HepG2 (cell line): Measurements from ENCODE around the gene MORN1. TPM values are rescaled to one million over a fixed set of nuclear protein-coding genes. Genes with fewer than 3 reads are reported as not detected.

Source experiments
- ASH2L ChIP-seq: fragments of 300-600, 200-600 bp; sonication (generic); IDR thresholded peaks from 2 replicates; pipeline ENCODE4 v1.7.0; 2017; ENCODE audit warnings: low read depth, mild to moderate bottlenecking, moderate library complexity, mixed read lengths, low read length; ENCODE audit not compliant: insufficient read length
- CBX2 ChIP-seq, 2 experiments: fragments of 200-600 bp in 1 of 2; sonication (generic); formaldehyde crosslinking in 1 of 2; IDR thresholded peaks; 2 replicates each; pipeline versions ENCODE4 v1.7.0 to v1.8.1; 2018 to 2022; ENCODE audit warnings: low read depth in 2 of 2, low read length in 1 of 2, mild to moderate bottlenecking in 1 of 2, missing genetic modification reagents in 1 of 2
- HOXA9 ChIP-seq: sonication (generic); formaldehyde crosslinking; IDR thresholded peaks from 2 replicates; pipeline ENCODE4 v1.8.1; 2022; ENCODE audit warnings: missing genetic modification reagents, mild to moderate bottlenecking, moderate library complexity, borderline replicate concordance
- JUND ChIP-seq: sonication (generic); formaldehyde crosslinking; IDR thresholded peaks from 2 replicates; pipeline ENCODE4 v1.8.0; 2022; ENCODE audit warnings: mild to moderate bottlenecking, missing genetic modification reagents
- MEIS1 ChIP-seq: sonication (generic); formaldehyde crosslinking; IDR thresholded peaks from 2 replicates; pipeline ENCODE4 v1.9.0; 2021; ENCODE audit warnings: mild to moderate bottlenecking, missing genetic modification reagents, moderate library complexity, borderline replicate concordance
- MTF2 ChIP-seq: sonication (generic); formaldehyde crosslinking; IDR thresholded peaks from 2 replicates; pipeline ENCODE4 v1.5.0; 2020; ENCODE audit warnings: missing genetic modification reagents, borderline replicate concordance
- PCBP1 ChIP-seq: fragments of 200-400 bp; formaldehyde crosslinking; IDR thresholded peaks from 2 replicates; pipeline ENCODE4 v1.6.1; 2017; ENCODE audit warnings: mild to moderate bottlenecking, low read depth, low read length, borderline replicate concordance
- ZBTB1 ChIP-seq: sonication (generic); formaldehyde crosslinking; IDR thresholded peaks from 2 replicates; pipeline ENCODE4 v1.4.0; 2020; ENCODE audit warnings: missing genetic modification reagents, borderline replicate concordance
- ZFP37 ChIP-seq: sonication (generic); formaldehyde crosslinking; IDR thresholded peaks from 2 replicates; pipeline ENCODE4 v1.4.0; 2020; ENCODE audit warnings: missing genetic modification reagents, borderline replicate concordance
- ZFY ChIP-seq: sonication (generic); formaldehyde crosslinking; IDR thresholded peaks from 2 replicates; pipeline ENCODE4 v1.4.0; 2020; ENCODE audit warnings: missing genetic modification reagents
- ZNF280D ChIP-seq: sonication (generic); formaldehyde crosslinking; IDR thresholded peaks from 2 replicates; pipeline ENCODE4 v1.5.1; 2020; ENCODE audit warnings: mild to moderate bottlenecking, missing genetic modification reagents
- polyA plus RNA-seq, 8 experiments: library from polyadenylated mRNA; depleted of rRNA in 3 of 8; stranded (reverse) in 7 of 8; unstranded in 1 of 8; fragments of >200 nt; fragmentation: Illumina TruSeq in 4 of 8; extraction: Trizol in 4 of 8; gene quantifications; 2 replicates each; pipeline versions ENCODE4 v1.2.1 to v1.2.3, GENCODE V29; 2011 to 2016; ENCODE audit warnings: low read depth in 4 of 8, missing spikeins in 1 of 8, mixed read lengths in 1 of 8; ENCODE audit not compliant: insufficient read depth in 1 of 8
- total RNA-seq, 5 experiments: library from RNA; depleted of rRNA; stranded (reverse); fragments of >200 nt; fragmentation: Illumina TruSeq; extraction: Trizol; gene quantifications; 2 replicates each; pipeline ENCODE4 v1.2.3, GENCODE V29; 2016; ENCODE audit warnings: low read depth in 1 of 5
- TF ChIP-seq, protein P1 (sequence below): sonication (generic); formaldehyde crosslinking; IDR thresholded peaks from 2 replicates; pipeline ENCODE4 v1.4.0; 2020; ENCODE audit warnings: low read depth, missing genetic modification reagents
- TF ChIP-seq, protein P2 (sequence below): sonication (generic); formaldehyde crosslinking; IDR thresholded peaks from 2 replicates; pipeline ENCODE4 v1.4.0; 2020; ENCODE audit warnings: missing genetic modification reagents
- TF ChIP-seq, protein P3 (sequence below): IDR thresholded peaks from 2 replicates; pipeline ENCODE4 v1.6.1; 2016
- TF ChIP-seq, protein P4 (sequence below): sonication (generic); formaldehyde crosslinking; IDR thresholded peaks from 2 replicates; pipeline ENCODE4 v1.4.0; 2020; ENCODE audit warnings: missing genetic modification reagents

MORN1 gene
- total and polyA plus RNA-seq, 2 of the 13 experiments (the other 11 are each of a cell fraction or from before 2014, with no cell fraction given): 3.1 to 6.5 TPM

DNA sequence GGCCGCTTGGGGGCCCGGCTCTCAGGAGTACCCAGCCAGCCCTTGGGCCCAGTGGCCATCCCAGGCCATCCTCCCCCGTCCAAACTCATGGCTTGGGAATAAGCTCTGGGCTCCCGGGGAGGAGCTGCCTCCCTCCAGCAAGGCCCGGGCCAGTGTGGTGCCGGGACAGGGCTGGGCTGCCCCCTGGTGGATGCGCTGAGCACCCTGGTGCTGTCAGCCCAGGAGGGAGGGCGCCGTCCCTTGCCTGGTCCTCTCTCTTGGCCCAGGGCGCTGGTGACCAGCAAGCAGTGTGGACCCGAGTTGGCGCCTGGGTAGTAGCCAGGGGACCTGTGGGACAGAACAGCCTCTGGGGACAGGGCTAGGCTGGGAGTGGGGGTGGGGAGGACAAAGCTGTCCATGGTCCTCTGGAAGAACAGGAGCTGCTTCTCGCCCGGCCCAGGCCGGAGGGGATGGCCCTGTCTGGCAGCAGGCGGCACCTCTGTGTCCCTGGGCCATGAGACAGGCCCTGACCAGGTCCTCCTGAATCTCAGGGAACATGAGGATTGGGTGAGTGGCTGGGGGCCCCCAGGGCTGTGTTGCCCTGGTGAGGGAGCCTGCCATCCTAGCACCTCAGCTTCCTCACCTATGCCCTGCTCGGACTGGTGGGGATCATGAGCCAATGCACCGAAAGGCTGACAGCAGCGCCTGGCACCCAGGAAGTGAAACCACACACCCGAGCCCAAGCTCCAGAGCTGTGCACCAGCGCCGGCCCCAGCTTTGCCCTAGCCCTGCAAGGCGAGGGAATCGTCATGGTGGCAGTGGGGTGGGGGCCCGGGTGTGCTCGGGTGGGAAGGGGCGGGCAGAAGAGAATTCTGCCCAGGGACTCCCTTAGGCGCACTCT lies 9.4 kb downstream of the MORN1 start (continued):
- no peak for TF ChIP-seq HOXA9 (CRISPR knock-in tag)
- no peak for TF ChIP-seq ZFP37 (CRISPR knock-in tag)
- TF ChIP-seq MTF2 (CRISPR knock-in tag): no peak
- TF ChIP-seq, protein P1, sequence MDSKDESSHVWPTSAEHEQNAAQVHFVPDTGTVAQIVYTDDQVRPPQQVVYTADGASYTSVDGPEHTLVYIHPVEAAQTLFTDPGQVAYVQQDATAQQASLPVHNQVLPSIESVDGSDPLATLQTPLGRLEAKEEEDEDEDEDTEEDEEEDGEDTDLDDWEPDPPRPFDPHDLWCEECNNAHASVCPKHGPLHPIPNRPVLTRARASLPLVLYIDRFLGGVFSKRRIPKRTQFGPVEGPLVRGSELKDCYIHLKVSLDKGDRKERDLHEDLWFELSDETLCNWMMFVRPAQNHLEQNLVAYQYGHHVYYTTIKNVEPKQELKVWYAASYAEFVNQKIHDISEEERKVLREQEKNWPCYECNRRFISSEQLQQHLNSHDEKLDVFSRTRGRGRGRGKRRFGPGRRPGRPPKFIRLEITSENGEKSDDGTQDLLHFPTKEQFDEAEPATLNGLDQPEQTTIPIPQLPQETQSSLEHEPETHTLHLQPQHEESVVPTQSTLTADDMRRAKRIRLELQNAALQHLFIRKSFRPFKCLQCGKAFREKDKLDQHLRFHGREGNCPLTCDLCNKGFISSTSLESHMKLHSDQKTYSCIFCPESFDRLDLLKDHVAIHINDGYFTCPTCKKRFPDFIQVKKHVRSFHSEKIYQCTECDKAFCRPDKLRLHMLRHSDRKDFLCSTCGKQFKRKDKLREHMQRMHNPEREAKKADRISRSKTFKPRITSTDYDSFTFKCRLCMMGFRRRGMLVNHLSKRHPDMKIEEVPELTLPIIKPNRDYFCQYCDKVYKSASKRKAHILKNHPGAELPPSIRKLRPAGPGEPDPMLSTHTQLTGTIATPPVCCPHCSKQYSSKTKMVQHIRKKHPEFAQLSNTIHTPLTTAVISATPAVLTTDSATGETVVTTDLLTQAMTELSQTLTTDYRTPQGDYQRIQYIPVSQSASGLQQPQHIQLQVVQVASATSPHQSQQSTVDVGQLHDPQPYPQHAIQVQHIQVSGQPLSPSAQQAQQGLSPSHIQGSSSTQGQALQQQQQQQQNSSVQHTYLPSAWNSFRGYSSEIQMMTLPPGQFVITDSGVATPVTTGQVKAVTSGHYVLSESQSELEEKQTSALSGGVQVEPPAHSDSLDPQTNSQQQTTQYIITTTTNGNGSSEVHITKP: 0 out of 2 replicates have a peak, but pooled peaks have one; percentile 34
- no peak for TF ChIP-seq ZBTB1 (CRISPR knock-in tag)
- TF ChIP-seq ASH2L: no peak
- TF ChIP-seq ZFY (CRISPR knock-in tag): peak; percentile 50
- TF ChIP-seq JUND: no peak
- TF ChIP-seq, protein P2, sequence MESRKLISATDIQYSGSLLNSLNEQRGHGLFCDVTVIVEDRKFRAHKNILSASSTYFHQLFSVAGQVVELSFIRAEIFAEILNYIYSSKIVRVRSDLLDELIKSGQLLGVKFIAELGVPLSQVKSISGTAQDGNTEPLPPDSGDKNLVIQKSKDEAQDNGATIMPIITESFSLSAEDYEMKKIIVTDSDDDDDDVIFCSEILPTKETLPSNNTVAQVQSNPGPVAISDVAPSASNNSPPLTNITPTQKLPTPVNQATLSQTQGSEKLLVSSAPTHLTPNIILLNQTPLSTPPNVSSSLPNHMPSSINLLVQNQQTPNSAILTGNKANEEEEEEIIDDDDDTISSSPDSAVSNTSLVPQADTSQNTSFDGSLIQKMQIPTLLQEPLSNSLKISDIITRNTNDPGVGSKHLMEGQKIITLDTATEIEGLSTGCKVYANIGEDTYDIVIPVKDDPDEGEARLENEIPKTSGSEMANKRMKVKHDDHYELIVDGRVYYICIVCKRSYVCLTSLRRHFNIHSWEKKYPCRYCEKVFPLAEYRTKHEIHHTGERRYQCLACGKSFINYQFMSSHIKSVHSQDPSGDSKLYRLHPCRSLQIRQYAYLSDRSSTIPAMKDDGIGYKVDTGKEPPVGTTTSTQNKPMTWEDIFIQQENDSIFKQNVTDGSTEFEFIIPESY (CRISPR knock-in tag): peak; percentile 61
- TF ChIP-seq, protein P3, sequence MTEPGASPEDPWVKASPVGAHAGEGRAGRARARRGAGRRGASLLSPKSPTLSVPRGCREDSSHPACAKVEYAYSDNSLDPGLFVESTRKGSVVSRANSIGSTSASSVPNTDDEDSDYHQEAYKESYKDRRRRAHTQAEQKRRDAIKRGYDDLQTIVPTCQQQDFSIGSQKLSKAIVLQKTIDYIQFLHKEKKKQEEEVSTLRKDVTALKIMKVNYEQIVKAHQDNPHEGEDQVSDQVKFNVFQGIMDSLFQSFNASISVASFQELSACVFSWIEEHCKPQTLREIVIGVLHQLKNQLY (CRISPR knock-in tag): no peak
- TF ChIP-seq, protein P4, sequence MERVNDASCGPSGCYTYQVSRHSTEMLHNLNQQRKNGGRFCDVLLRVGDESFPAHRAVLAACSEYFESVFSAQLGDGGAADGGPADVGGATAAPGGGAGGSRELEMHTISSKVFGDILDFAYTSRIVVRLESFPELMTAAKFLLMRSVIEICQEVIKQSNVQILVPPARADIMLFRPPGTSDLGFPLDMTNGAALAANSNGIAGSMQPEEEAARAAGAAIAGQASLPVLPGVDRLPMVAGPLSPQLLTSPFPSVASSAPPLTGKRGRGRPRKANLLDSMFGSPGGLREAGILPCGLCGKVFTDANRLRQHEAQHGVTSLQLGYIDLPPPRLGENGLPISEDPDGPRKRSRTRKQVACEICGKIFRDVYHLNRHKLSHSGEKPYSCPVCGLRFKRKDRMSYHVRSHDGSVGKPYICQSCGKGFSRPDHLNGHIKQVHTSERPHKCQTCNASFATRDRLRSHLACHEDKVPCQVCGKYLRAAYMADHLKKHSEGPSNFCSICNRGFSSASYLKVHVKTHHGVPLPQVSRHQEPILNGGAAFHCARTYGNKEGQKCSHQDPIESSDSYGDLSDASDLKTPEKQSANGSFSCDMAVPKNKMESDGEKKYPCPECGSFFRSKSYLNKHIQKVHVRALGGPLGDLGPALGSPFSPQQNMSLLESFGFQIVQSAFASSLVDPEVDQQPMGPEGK (CRISPR knock-in tag): peak; percentile 71
- no peak for TF ChIP-seq MEIS1 (CRISPR knock-in tag)
- TF ChIP-seq PCBP1: no peak
- TF ChIP-seq ZNF280D (CRISPR knock-in tag): no peak
- no peak for TF ChIP-seq CBX2 (IDR thresholded peaks at IDR 0.05; ENCODE audit: low read depth, low read length)
- no peak for TF ChIP-seq CBX2 (CRISPR knock-in tag; IDR thresholded peaks at IDR 0.05; ENCODE audit: low read depth)
